HG03039 (cell line): ENCODE data around the gene WFDC10B.
"Not testable (repeated sequence)": the region's sequence is repeated elsewhere in the genome, so short reads cannot be mapped to it uniquely, and the experiment has no call there.

Experiments used
- ATAC-seq: cut with Tn5 transposase; IDR thresholded peaks from one replicate; pipeline ENCODE4 v1.9.1; 2021; ENCODE audit warnings: mild to moderate bottlenecking, moderate library complexity; ENCODE audit not compliant: unreplicated experiment

WFDC10B gene

DNA sequence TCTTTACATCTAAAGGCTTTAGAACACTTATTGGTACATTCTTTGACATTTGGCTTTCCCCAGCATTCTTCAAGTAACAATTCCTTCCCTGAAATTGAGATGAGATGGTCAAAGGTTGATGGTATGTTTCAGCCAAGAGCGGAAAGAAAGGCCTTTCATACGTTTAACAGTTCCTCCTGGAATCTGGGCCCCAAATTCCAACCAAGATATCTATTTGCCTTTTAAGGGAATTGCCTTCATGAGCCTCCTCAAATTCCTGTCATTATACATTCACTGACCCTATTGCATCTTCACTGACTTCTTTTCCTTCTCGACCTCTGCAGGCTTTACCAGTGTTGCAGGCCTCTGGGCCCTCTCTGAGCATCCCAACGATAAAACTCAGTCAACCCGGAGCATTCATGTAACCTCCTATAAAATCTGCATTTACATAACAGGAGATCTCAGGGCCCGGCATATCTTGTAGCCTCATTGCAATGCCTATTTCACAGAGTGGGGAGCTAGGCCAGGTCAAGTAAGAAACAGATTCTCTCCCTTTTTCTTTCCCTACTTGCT is 55.4 kb downstream of the WFDC10B start:
- no peak for ATAC-seq

DNA sequence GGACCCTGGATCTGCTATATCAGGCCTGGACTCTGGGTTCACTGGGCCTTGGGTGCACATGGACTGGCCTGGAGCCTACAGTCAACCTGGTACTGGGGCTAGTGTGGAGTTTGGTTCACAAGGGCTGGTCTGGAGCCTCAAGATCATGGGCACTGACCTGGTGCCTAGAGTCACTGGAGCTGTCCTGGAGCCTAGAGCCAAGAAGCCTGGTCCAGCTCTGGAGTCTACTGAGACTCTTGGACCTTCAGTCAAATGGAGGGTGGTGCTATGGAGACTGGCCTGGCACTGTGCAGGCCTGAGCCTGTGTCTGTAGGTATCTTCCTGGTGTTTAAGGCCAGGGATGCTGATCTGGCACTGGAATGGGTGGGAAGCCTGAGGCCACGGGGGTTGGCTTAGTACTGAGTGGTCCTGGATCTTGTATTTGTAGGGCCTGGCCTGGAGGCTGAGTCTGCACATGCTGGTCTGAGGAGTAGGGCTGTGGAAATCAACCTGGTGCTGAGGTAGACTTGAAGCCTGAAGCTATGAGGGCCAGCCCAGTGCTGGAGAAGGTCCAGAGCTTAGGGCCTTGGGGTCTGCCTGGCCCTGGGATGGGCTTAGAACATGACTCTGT is 57.3 kb downstream of the WFDC10B start:
- ATAC-seq = no peak

DNA sequence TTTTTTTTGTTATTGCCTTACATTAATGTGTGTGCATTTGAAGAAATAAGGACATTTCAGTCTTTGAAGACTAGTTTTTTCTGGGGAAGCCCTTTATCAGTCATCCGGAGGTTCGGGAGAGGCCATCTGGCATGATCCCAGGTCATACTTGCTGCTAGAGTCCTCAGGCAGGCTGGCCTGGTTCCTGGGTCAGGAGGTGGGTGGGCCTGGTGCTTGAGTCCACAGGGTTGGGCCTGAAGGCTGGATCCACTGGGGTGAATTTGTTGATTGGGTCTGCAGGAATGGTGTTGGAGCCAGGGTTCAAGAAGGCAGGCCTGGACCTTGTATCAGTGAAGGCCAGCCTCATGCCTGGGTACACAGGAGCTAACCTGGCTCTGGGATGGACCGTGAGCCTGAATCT is 57.9 kb downstream of the WFDC10B start:
- ATAC-seq = no peak

DNA sequence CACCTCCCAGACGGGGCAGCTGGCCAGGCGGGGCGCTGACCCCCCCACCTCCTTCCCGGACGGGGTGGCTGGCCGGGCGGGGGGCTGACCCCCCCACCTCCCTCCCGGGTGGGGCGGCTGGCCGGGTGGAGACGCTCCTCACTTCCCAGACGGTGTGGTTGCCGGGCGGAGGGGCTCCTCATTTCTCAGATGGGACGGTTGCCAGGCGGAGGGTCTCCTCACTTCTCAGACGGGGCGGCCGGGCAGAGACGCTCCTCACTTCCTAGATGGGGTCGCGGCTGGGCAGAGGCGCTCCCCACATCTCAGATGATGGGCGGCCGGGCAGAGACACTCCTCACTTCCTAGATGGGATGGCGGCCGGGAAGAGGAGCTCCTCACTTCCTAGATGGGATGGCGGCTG is 59.0 kb downstream of the WFDC10B start:
- ATAC-seq = not testable (repeated sequence)

DNA sequence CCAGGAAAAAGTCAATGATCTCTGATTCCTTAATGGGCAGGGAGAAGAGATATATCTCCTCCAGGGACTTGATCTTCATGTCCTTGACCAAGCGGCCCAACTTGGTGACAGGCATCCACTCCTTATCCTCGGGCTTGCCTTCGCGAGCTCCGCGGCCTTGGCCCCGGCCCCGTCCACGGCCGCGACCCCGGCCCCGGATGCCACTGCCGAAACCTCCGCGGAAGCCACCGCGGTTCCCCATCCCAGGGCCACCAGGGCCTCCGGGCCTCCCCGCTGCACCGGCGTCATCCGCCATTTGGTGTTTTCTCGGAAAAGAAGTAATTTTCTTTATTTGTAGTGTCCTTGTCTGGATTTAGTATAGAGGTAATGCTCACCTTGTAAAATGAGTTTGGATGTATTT is 63.7 kb downstream of the WFDC10B start:
- ATAC-seq = not testable (repeated sequence)

DNA sequence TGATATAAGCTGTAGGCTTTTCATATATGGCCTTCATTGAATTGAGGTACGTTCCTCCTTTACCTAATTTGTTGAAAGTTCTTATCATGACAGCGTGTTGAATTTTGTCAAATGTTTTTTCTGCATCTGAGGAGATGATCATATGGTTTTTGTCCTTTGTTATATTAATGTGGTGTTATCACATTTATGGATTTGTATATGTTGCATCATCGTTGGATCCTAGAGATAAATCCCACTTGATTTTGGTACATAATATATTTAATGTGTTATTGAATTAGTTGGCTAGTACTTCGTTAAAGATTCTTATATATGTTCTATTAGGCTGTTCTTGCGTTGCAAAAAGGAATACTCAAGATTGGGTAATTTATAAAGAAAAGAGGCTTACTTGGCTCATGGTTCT is 65.1 kb downstream of the WFDC10B start:
- no peak for ATAC-seq

DNA sequence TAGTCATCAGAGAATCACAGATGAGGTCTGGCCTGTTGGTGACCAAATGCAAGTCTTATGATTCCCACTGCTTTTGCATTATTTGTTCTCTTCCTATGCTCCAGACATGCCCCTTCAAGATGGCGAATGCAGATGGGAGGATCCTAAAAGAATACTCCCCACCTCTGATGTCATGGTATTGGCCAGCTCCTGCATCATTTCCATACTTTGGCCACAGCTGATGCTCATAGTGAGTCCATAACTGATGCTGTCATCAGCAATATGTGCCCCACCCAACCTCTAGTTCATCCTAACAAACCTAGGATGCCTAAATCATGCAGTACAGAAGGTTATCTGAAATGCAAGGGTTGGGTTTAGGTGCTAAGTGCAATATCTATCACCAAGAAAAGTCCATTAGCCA is 68.3 kb downstream of the WFDC10B start:
- ATAC-seq = no peak
